EL (cell line): ENCODE data around the gene ATG13.

Source experiments
- DNase-seq: peaks from one replicate; pipeline ENCODE4 v3.0.0-alpha.2; 2016

ATG13 gene

GRCh38 chr11:46609386-46609785 is 8.0 kb upstream of the ATG13 start:
- no peak for DNase-seq

DNA sequence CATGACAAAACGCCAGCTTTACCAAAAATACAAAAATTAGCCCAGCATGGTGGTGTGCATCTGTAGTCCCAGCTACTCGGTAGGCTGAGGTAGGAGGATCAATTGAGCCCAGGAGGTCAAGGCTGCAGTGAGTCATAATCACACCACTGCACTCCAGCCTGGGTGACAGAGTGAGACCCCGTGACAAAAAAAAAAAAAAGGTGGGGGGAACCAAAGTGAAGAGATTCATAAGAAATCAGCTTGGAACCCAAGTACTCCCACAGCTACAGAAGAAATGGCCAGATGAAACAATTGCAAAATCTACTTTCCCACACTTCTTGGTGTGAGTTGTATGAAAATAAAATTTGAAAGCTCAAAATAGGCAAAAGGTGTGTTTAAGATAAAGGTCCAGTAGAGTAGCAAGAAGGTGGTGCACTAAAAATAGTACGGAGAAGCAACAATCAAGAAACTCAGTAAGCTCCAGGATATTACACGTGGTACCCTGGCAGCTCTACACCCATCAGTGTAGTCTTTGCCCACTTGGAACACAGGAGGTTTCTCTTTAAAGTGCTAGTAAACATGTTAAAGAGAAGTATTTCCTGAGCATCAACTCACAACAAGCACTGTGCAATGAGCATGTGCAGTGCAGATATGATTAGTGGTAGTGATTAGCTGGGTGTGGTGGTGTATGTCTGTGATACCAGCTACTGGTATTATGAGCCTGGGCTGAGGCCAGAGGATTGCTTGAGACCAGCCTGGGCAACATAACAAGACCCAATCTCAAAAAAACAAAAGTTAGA is 5.6 kb upstream of the ATG13 start:
- no peak for DNase-seq

GRCh38 chr11:46612326-46612725 is 5.0 kb upstream of the ATG13 start:
- no peak for DNase-seq

GRCh38 chr11:46615756-46616155 is 1.6 kb upstream of the ATG13 start:
- DNase-seq, result peak; percentile 57

- no peak for DNase-seq
These were observed 711 bp upstream of the ATG13 start for GRCh38 chr11:46616551-46617133.

DNA sequence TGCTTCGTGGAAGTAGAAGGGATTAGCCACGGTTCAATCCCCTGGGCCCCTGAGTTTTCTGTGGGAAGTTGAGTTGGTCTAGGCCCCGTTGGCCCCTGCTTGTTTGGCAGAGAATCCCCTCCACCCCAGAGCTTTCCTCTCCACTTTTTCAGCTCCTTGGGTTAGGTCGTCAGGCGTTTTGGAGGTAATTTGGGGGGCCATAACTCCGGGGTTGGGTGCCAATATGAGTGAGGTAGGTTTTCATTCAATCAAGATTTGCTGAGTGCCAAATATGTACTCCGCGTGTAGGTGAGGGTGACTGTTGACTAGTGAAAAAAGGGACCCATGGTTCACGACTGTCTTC is 590 bp downstream of the ATG13 start:
- no peak for DNase-seq

- DNase-seq, result no peak
These were observed 1.5 kb downstream of the ATG13 start for GRCh38 chr11:46618837-46619236.

GRCh38 chr11:46625406-46625805 is 8.1 kb downstream of the ATG13 start:
- no peak for DNase-seq

GRCh38 chr11:46628961-46629360 is 11.6 kb downstream of the ATG13 start:
- DNase-seq, result no peak

DNA sequence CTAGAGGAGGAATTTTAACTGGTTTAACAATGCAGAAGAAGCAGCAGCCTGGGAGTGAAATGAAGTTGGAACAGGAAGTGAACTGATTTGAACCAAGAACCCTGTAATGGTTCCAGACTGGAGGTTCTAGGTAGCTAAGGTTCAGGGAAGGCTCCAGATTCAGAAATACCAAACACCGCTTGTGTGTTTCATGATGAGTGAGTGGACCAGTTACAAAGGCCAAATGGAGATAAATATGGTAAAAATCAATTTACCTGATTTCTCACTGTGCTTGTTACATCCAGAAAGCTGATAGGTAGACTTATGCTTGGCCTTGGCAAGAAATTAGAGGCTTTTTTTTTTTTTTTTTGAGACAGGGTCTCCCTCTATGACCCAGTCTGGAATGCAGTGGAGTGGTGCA is 12.9 kb downstream of the ATG13 start:
- DNase-seq, result no peak

DNA sequence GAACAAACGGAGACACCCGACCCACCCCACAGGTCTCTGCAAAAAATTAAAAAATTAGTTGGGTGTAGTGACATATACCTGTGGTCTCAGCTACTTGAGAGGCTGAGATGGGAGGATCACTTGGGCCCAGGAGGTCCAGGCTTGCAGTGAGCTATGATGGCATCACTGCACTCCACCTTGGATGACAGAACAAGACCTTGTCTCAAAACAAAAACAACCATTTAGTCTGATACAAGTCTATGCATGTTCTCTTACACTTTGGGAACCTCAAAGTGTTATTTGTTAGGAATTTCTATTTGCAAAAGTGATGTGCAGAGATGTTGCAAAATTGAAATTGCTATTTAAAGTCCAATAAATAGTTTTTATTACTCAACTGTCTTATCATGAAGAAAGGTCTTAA is 14.3 kb downstream of the ATG13 start:
- no peak for DNase-seq

DNA sequence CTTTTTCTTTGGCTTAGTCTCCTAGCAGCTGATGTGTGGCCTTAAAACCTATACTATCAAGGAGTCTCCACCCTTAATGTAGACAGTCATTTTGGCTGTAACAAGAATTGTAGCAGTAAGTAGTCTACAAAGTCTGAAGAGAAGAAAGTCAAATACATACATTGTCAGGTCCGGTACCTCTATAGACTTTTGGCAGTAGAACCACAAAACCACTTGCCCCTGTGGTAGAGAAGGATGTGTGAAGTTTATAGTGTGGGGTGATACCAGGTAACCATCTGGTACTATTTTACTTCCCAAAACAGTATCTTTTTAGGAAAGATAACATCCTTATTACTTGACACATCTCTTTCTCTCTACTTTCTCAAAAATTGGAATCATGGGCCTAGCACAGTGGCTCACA is 15.1 kb downstream of the ATG13 start:
- DNase-seq, result no peak

DNA sequence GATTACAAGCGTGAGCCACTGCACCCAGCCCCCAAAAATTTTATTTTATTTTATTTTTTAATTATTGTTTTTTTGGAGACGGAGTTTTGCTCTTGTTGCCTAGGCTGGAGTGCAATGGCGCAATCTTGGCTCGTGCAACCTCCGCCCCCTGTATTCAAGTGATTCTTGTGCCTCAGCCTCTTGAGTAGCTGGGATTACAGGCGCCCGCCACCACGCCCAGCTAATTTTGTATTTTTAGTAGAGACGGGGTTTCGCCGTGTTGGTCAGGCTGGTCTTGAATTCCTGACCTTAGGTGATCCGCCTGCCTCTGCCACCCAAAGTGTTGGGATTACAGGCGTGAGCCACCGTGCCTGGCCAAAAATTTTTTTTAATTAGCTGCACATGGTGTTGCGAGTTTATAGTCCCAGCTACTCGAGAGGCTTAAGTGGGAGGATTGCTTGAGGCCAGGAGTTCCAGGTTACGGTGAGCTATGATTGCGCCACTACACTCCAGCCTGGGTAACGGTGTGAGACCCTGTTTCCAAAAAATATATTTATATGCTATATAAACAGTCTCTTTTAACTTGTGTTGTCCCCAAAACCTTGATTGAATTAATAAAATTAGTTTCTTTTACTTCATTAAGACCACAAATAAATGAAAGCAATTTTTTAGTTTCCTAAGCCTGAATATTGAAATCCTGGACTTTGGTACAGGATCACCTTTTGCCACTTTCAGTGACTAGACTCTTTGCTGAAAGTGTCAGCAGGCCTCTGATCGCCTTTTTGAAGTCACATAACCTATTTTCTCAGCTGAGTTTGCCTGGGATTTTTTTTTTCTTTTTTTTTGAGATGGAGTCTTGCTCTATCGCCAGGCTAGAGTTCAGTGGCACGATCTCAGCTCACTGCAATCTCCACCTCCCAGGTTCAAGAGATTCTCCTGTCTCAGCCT is 16.2 kb downstream of the ATG13 start:
- no peak for DNase-seq

- no peak for DNase-seq
These were observed 18.3 kb downstream of the ATG13 start for GRCh38 chr11:46635557-46636139.

- no peak for DNase-seq
These were observed 20.2 kb downstream of the ATG13 start for GRCh38 chr11:46637546-46637945.

DNA sequence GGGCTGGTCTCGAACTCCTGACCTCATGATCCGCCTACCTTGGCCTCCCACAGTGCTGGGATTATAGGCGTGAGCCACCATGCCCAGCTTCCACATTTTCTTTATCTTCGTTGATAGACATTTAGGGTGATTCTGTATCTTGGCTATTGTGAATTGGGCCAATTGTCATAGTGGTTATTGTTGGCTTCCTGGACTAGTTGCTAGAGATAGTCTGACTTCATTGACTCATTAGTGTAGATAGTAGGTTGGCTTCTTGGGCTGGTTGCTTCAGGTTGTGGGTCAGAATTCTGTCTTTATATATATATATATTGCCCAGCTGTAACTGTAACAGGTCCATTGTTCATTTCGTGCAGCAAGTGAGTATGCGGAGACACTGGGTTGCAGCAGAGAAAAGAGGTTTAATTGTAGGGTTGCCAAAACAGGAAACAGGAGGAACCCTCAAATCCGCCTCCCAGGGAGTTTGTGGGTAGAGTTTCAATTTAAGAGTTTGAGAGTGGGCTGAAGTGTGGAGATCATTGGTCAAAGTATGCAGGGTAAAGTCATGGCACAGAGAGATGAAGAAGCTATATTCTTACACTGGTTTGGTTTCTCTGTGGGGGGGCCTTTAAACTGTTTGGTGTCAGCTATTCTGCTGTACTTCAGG is 22.0 kb downstream of the ATG13 start:
- no peak for DNase-seq

DNA sequence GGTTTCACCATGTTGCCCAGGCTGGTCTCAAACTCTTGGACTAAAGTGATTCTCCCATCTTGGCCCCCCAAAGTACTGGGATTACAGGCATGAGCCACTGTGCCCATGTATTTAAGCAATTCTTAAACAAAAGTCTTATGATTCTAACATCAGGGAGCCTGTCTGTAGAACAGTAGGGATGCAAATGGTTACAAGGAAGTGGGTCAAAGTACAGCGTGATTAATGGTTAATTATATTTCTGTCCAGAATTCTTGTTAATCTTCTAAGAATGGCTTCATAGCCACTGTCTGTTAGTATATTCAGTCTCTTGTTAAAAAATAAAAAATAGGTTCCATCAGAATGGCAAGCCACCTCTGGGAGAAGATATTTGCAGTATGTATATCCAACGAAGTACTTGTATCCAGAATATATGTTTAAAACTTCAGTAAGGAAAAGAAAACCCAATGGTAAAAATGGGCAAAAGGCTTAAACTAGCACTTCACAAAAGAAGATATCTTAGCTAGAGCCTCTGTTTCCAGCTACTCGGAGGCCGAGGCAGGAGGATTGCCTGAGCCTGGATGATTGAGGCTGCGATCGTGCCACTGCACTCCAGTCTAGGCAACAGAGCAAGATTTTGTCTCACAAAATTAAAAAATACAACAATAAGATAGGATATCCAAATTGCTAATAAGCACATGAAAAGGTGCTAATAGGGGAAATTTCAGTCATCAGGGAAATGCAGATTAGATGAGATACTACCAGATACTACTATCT is 22.9 kb downstream of the ATG13 start:
- no peak for DNase-seq

DNA sequence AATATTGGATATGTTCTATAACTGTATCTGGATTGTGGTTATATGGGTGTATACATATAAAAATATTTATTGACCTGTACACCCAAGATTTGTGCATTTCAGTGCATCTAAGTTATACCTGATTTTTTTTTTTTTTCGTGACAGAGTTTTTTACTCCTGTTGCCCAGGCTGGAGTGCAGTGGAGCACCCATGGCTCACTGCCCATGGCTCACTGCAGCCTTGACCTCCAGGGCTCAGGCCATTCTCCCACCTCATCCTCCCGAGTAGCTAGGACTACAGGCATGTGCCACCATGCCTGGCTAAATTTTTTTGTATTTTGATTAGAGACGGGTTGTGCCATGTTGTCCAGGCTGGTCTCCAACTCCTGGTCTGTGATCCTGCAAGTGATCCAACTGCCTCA is 24.3 kb downstream of the ATG13 start:
- no peak for DNase-seq

GRCh38 chr11:46642627-46643335 is 25.4 kb downstream of the ATG13 start:
- no peak for DNase-seq

DNA sequence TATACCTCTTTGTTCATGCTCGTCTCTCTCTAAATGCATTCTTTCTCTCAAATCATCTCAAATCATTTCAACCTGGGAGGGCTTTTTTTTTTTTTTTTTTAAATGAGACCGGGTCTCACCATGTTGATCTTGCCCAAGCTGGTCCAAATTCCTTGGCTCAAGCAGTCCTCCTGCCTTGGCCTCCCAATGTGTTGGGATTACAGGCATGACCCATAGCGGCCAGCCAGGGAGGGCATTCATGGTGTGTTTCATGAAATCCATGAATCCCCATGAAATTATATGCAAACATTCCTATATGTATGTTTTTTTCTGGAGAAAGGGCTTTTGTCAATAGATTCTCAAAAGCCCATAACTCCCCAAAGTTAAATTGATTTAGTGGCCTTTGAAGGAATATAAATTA is 26.2 kb downstream of the ATG13 start:
- no peak for DNase-seq

DNA sequence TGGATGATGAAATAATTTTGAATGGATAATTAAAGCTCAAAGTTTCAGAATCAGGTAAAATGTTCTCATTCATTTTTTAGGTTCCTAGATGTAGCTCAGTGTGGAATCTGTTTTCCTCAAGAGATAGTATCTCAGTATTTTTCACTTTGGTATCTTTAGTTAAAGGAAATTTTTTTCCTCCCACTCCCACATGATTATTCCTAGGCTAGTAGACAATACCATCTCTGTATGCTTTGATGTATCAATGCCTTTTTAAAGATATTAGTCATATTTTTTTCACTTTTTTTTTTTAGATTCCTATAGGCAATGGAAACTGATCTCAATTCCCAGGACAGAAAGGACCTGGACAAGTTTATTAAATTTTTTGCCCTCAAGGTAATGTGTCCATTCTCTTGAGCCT is 26.6 kb downstream of the ATG13 start:
- DNase-seq, result no peak
